ENCODE data around the gene NKG7. TPM values are rescaled to one million over a fixed set of nuclear protein-coding genes. Genes with fewer than 3 reads are reported as not detected.
"Not testable (repeated sequence)": the region's sequence is repeated elsewhere in the genome, so short reads cannot be mapped to it uniquely, and the experiment has no call there.

NKG7 gene
- total RNA-seq, 4 donors from 2014 or later = 0.54 to 2.2 TPM; not detected in 2

GRCh38 chr19:51417810-51418157, 45.3 kb upstream of the NKG7 start:
- no peaks in the 10 kb centered on the region for H3K4me1 ChIP-seq
- intact Hi-C loops (cut with DNase I) = no loop called here
- no peak overlapping the region for H3K27ac ChIP-seq
- H3K27me3 ChIP-seq = no peaks in the 10 kb centered on the region
- no peak overlapping the region for H3K4me3 ChIP-seq (replicated peaks in 1 of 3)
- WGBS, 2 donors = 78 to 80% methylated on average over 3 of the region's 3 CpGs
- no peaks in the 10 kb centered on the region for H3K36me3 ChIP-seq
- TF ChIP-seq CTCF (IDR thresholded peaks at IDR 0.05) (no peak), POLR2A (IDR thresholded peaks at IDR 0.05) (no peak)
- no peak for DNase-seq
- no peaks in the 10 kb centered on the region for H3K9me3 ChIP-seq

- WGBS, 2 donors = 52 to 58% methylated on average over 18 of the region's 21 CpGs
- intact Hi-C loops (cut with DNase I) = no loop called here
- H3K4me1 ChIP-seq = no peaks in the 10 kb centered on the region
- H3K36me3 ChIP-seq = no peaks in the 10 kb centered on the region
- H3K27me3 ChIP-seq = no peaks in the 10 kb centered on the region
- TF ChIP-seq CTCF (IDR thresholded peaks at IDR 0.05) (no peak), POLR2A (IDR thresholded peaks at IDR 0.05) (no peak)
- no peak within 1 kb of the TSS for H3K4me3 ChIP-seq (replicated peaks in 1 of 3)
- no peak within 1 kb of the TSS for H3K27ac ChIP-seq
- no peaks in the 10 kb centered on the region for H3K9me3 ChIP-seq
- DNase-seq = no peak
These were observed 44.8 kb upstream of the NKG7 start, which contains the start of gene SIGLEC10 for GRCh38 chr19:51417107-51417809. SIGLEC10 (minus strand) TSS chr19:51417642; CDS start chr19:51417581, 61 bp downstream.

- H3K9me3 ChIP-seq; H3K27ac ChIP-seq; H3K4me3 ChIP-seq (replicated peaks in 1 of 3); H3K36me3 ChIP-seq; DNase-seq; H3K27me3 ChIP-seq; intact Hi-C loops (cut with DNase I); H3K4me1 ChIP-seq: not testable (repeated sequence)
- whole genome bisulfite sequencing, 2 donors = 47 to 65% methylated on average over 5 to 11 of the region's 15 CpGs
These were observed 44.0 kb upstream of the NKG7 start for GRCh38 chr19:51416422-51416821.

- no peak for DNase-seq
- no peaks in the 10 kb centered on the region for H3K4me1 ChIP-seq
- WGBS, 2 donors = 82% methylated on average over 11 of the region's 12 CpGs; no CpG with 5 or more reads in 1 of the 2 donors
- no peak overlapping the region for H3K4me3 ChIP-seq (replicated peaks in 1 of 3)
- no peaks in the 10 kb centered on the region for H3K9me3 ChIP-seq
- H3K36me3 ChIP-seq = no peaks in the 10 kb centered on the region
- intact Hi-C loops (cut with DNase I) = no loop called here
- no peak overlapping the region for H3K27ac ChIP-seq
- TF ChIP-seq POLR2A (IDR thresholded peaks at IDR 0.05) (no peak), CTCF (IDR thresholded peaks at IDR 0.05) (no peak)
- H3K27me3 ChIP-seq = no peaks in the 10 kb centered on the region
These were observed 42.7 kb upstream of the NKG7 start for GRCh38 chr19:51415187-51415586.

- intact Hi-C loops (cut with DNase I) = no loop called here
- H3K4me1 ChIP-seq = no peaks in the 10 kb centered on the region
- no peaks in the 10 kb centered on the region for H3K36me3 ChIP-seq
- no peaks in the 10 kb centered on the region for H3K9me3 ChIP-seq
- H3K27ac ChIP-seq = no peak overlapping the region
- no peak overlapping the region for H3K4me3 ChIP-seq (replicated peaks in 1 of 3)
- no peaks in the 10 kb centered on the region for H3K27me3 ChIP-seq
- WGBS, 2 donors = 86 to 90% methylated on average over 15 of the region's 15 CpGs
- DNase-seq = no peak
- no peak for TF ChIP-seq POLR2A (IDR thresholded peaks at IDR 0.05)
- TF ChIP-seq CTCF (IDR thresholded peaks at IDR 0.05) = no peak
These were observed 38.7 kb upstream of the NKG7 start for GRCh38 chr19:51410950-51411748.

All from thyroid gland (tissue), 4 donors.